ENCODE measurements around the gene GNG7. TPM values are rescaled to one million over a fixed set of nuclear protein-coding genes. Genes with fewer than 3 reads are reported as not detected.
A peak's percentile ranks its signal among the peaks of the same experiment; 100 is the strongest.

The GNG7 gene
- total RNA-seq, 1 donor, result 0.45 TPM

GRCh38 chr19:2490659-2491058 is 211.8 kb downstream of the GNG7 start:
- no peak for TF ChIP-seq CTCF (IDR thresholded peaks at IDR 0.05; ENCODE audit: insufficient read depth, low read length)
- no peak for DNase-seq (ENCODE audit: low read depth)
- H3K4me3 ChIP-seq (ENCODE audit: low read depth, low read length), result no peak overlapping the region

GRCh38 chr19:2488942-2489731 is 213.4 kb downstream of the GNG7 start:
- DNase-seq (ENCODE audit: low read depth), result no peak
- TF ChIP-seq CTCF (IDR thresholded peaks at IDR 0.05; ENCODE audit: insufficient read depth, low read length), result no peak
- H3K4me3 ChIP-seq (ENCODE audit: low read depth, low read length), result peak overlapping the region; percentile 35

GRCh38 chr19:2488405-2488941 is 214.0 kb downstream of the GNG7 start:
- DNase-seq (ENCODE audit: low read depth), result no peak
- H3K4me3 ChIP-seq (ENCODE audit: low read depth, low read length), result no peak overlapping the region
- no peak for TF ChIP-seq CTCF (IDR thresholded peaks at IDR 0.05; ENCODE audit: insufficient read depth, low read length)

GRCh38 chr19:2487842-2488241 is 214.7 kb downstream of the GNG7 start:
- TF ChIP-seq CTCF (IDR thresholded peaks at IDR 0.05; ENCODE audit: insufficient read depth, low read length), result no peak
- no peak overlapping the region for H3K4me3 ChIP-seq (ENCODE audit: low read depth, low read length)
- DNase-seq (ENCODE audit: low read depth), result no peak

GRCh38 chr19:2487090-2487489 is 215.4 kb downstream of the GNG7 start:
- no peak for DNase-seq (ENCODE audit: low read depth)
- no peak for TF ChIP-seq CTCF (IDR thresholded peaks at IDR 0.05; ENCODE audit: insufficient read depth, low read length)
- no peak overlapping the region for H3K4me3 ChIP-seq (ENCODE audit: low read depth, low read length)

- no peak for DNase-seq (ENCODE audit: low read depth)
- no peak for TF ChIP-seq CTCF (IDR thresholded peaks at IDR 0.05; ENCODE audit: insufficient read depth, low read length)
- no peak overlapping the region for H3K4me3 ChIP-seq (ENCODE audit: low read depth, low read length)
Observed at GRCh38 chr19:2485428-2485827, 217.1 kb downstream of the GNG7 start.

Measured in fibroblast of the aortic adventitia (primary cell).